Measurements from ENCODE around the gene NAALADL2.

NAALADL2 gene

DNA sequence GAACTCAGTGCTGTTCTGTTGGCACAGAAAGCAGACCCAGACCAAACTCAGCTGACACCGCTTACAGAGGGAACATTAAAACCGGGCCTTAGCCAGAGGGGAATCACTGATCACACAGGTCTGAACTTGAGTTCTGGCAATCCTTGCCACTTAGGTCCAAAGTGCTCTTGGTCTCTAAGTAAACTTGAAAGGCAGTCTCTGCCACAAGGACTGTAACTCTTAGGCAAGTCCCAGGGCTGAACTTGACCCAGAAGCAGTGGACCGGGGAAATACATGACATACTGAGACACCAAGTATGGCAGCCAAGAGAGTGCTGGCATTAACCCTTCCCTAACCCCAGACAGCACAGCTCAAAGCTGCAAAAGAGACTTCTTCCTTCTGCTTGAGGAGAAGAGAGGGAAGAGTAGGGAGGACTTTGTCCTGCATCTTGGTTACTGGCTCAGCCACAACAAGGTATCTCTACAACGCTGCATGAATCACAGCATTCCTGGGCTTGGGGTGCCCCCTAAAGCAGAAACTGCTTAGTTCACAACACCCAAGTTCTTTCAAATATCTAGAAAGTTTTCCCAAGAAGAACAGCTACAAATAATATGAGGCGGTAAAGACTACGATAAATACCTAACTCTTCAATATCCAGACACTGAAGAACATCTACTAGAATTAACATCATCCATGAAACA, 32.5 kb downstream of the NAALADL2 start:
- DNase-seq, result no peak

DNA sequence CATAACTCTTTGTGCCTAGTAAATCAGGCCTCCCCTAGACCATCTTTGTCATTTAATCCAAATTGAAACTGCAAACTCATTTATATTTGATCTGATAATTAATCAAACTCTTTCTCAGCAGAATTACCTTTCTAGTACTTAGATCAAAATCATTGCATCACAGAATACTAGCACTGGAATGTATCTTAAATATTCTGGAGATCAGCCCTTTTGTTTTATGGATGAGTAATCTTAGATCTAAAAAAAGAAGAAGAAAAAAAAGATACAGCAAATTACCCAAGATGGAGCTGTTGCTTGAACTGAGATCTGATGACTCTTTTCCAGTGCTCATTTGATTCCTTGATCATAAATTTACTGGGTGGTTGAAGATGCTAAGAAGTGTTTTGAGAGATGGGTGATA, 47.9 kb downstream of the NAALADL2 start:
- DNase-seq, result no peak

DNA sequence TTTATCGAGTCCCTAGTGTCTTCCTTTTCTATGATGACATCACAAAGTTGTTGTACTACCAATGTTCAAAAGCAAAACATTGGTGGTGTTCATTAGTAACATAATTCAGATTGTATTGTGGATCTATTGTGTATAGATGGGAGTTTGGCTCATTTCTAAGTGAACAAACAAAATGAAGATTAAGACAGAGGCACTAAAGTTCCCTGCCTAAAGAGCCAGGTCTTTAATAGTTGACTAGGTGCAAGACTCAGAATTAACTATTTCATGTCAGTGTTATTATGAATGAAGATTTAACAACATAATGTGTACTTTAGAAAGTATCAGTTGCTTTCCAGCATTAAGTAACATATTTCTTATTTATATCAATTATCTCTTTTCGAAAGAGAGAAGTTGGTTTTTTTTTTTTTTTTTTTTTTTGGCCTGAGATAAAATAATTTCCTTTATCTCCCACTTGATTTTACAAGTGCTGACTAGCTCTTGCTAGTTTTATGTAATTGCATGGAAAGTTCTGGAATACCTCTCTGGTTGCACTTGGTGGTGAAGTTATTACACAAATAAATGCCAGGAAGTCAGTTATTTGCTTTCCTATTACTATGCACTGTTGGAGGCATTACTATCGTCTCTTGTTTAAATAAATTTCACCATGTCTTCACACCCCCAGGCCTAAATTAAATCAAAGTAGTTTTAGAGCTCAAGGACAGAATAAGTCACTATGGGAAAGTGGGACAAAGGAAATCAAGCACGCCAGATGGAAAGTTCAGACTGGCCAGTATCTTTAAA, 48.7 kb downstream of the NAALADL2 start:
- DNase-seq, result no peak

DNA sequence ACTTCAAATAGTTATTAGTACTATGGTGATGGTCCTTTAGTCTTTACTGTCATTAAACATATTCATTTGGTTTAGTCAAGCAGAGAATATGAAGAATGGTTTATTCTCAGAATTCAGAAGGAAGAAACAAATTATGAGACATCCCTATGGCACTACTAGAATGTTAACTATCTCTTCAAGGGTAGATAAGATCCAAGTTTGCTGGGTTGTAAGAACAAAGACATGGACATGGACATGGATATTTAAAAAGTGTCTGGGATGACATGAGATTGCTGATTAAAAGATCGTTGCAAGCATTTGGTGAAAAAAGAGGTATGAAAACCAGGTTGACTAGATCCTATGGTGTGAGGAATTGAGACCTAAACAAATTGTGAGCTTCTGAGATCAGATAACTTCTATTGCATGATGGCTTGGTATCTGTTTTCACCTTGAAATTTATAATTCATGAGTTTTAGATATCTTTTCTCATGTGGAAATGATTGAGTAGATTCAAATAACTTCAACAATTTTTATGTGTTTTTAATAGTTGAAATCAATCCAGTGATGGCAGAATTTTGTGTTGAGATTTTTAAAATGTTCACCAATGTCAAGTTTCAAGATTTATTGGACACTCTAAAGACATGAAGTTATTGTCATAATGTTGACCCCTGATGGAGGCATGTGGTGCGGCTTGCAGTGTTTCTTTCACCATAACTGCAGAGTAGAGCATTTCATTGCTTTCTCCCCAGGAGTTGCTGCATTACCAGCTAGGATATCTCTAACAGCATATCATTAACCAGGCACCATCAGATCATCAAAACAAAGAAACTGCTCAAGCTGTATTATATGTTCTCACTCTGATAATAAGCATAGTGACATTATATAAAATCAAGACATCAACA, 72.6 kb downstream of the NAALADL2 start:
- no peak for DNase-seq

DNA sequence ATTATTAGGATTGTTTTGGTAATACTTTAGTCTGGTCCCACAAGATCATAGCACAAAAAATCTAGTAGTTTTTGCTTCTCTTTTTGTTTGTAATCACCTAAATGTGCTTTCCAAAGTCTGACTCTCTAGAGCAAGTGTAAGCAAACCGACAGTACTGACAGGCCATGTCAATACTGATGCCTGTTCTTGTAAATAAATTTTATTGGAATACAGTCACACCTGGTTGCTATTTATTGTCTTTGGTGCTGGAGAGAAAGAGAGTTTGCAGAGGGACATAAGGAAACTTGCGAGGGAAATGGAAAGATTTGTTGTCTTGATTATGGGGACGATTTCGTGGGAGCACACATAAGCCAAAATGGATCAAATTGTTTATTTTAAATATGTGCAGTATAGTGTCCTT, 77.5 kb downstream of the NAALADL2 start:
- no peak for DNase-seq

DNA sequence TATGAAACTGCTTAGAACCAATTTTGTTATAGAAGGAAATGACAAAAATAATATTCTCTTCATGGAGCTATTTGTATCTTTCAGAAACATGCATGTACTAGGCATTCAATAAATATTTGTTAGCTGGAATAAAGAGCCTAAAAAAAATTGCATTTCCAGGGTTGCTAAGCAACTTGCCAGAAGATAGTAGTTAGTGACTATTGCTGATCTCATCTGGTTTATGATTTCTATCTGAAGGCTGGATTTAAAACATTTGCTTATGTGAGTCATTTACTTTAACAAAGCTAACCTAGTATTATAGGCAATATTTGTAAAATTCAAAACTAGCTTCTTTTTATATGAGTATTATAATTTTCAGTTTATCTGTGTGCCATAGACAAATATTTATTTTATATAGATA, 78.3 kb downstream of the NAALADL2 start:
- no peak for DNase-seq

DNA sequence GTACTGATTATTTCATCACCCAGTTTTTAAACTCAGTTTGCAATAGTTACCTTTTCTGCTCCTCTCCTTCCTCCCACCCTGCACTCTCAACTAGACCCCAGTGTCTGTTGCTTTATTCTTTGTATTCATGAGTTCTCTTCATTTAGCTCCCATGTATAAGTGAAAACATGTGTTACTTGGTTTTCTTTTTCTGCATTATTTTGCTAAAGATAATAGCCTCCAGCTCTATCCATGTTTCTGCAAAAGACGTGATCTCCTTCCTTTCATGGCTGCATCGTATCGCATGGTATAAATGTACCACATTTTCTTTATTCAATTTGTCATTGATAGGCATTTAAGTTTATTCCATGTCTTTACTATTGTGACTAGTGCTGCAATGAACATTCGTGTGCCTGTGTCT, 79.0 kb downstream of the NAALADL2 start:
- no peak for DNase-seq

DNA sequence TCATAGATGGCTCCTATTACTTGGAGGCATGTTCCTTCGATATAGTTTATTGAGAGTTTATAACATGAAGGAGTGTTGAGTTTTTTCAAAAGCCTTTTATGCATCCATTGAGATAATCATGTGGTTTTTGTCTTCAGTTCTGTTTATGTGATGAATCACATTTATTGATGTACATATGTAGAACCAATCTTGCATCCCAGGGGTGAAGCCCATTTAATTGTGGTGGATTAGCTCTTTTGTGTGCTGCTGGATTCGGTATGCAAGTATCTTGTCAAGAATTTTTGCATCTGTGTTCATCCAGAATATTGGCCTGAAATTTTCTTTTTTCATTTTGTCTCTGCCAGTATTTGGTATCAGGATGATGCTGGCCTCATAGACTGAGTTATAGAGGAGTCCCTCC, 81.0 kb downstream of the NAALADL2 start:
- no peak for DNase-seq

DNA sequence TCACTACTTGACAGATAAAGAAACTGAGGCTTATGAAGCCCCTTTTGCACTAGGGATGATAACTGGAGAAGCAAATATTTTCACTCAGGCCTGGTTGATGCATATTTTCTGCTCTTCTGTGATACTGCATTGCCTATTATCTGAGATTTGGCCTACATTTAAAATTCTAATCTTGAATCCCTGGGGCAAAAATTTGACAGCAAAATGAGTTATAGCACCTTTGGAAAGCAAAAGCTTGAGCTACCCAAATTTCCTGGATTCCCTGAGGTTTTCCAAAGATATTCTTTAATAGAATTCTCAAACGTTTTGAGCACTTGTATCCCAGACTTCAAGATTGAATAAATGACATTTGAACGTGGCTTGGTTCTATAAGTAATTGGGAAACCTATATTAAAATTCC, 86.1 kb downstream of the NAALADL2 start:
- no peak for DNase-seq

DNA sequence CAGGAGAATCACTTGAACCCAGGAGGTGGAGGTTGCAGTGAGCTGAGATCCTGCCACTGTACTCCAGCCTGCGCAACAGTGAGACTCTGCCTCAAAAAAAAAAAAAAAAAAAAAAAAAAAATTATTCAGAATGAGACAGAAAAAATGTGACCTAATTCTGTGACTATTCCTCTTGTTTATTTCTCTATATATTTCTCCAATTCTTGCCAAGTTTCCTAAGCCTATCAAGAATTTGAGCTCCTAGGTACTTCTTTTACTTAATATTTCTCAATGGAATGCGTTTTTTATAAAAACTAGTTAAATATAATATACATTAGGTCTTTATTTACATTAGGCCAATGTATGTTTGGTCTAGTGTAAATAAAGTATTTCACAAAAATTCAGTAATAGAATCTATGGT, 86.8 kb downstream of the NAALADL2 start:
- DNase-seq, result no peak

DNA sequence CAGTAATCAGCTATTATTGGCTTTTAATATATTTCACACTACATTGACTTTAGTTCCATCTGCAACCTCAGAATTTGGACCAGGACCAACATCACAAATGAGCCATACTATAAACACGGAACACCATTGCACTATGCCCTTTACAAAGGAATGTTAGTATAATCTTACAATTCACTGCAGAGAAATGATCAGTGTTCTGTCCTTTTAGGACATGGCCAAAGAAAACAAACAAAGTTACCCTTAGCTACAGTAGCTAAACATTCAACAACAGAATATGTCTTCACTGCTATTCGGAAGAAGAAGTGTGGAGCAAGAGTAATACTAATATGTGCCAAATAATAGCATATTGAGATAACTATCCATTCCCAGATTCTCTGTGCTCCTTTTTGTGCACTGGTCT, 90.4 kb downstream of the NAALADL2 start:
- DNase-seq, result no peak

DNA sequence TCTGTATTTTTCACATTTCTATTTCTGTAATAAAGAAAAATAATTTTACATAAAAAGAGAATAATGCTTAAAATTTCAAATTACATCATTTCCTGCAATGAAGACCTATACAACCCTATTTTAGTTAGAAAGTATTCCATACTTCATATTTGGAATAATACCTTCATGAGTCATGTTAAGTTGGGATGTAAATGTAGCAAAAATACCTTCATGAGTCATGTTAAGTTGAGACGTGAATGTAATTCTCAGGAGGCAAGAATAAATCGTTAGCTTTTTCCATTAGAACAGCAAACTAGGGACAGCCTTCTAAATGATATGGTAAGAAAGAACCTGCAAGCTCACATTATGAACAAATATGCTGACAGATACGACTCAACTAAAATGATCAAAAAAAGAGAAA, 91.9 kb downstream of the NAALADL2 start:
- no peak for DNase-seq

DNA sequence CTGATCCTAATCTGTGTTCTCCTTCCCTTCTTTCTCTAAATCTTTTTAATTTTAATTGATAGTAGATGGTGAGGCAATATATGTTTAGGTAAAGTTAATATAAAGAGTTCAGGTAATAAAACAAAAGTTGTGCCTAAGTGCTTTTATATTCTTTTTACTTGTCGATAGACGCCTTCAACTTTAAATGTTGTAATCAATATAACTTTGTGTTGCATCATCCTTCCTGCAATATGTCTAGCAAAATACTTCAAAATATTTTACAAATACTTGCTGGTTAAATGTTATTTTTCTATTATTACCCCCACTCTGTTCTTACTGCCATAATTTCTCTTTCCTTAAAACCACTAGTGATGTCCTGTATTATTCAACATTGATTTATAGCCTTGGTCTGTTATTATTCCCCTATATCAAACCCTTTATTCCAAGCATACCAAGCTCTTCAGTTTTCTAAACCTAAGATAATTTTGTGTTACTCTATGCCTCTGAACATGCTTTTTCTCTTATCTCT, 92.4 kb downstream of the NAALADL2 start:
- DNase-seq, result no peak

DNA sequence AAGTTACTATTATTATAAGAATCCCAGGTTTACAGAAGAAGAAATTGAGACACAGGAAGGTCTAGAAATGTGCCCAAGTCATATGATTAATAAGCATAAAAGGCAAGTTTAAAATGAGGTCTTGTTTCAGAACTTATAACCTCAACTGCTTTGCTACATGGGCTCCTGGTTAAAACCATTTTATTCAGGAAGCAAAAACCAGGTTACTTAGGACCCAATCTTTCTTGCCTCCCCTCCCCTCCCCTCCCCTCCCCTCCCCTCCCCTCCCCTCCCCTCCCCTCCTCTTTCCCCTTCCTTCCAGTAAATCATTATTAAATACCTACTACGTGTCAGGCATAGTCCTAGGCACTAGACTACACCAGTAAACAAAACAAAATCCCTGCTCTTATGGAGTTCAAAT, 93.9 kb downstream of the NAALADL2 start:
- no peak for DNase-seq

DNA sequence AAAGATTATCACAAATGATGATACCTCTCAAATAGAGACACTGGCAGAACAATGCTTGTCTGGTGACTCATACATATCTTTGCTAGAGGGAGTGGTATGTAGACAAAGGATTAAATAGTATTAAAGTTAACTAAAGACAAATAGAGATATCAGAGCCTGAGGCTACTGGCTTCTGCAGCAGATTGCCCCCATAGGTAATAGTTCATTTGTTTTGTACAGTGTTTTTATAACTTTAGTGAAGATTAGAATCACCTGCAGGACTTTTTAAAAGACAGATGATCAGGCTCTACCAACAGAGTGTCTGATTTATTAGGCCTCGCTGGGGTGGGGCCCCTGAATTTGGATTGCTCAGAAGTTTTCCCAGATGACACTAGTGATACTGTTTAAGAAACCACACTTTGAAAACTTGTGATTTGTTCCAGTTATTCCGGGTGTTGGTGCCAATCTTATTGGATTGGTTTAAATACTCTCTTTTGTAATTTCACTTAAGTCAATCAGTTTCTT, 96.4 kb downstream of the NAALADL2 start:
- no peak for DNase-seq

DNA sequence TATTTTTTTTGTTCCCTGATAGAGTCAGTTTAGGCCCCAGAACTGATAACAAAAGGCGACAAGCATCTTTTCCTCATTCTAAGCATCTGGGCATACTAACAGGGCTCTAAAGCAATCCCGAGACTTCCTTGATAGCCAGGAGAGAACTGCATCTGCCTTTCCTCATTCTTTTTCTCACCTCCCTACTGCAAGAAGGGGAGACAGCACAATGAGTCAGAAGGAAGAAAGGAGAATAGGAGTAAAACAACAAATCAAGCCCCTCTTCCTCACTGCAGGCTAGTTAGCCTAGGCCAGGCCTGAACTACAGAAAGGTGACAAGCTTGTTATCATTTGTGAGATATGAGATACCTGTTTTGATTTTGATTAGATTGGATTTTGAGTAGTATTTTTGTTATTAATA, 97.9 kb downstream of the NAALADL2 start:
- DNase-seq, result no peak

DNA sequence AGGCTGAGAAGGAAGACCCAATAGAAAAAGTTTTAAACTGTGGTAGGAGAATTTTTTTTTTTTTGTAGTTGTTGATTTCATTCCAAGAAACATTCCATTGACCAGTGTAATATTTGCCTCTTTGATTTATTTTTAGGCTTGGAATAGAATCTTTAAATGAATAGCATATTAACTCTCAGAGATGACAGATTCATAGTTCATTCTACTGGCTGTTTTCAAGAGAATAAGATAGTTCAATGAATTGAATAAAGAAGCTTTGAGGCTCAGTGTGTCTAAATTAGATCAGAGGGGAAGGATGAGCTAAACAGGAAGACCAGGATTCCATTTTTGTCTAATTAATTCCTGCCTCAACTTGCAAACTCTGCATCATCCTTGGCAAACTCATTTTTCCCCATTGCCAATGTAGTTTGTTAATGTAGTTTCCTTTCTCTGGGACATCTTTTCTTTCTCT, 98.4 kb downstream of the NAALADL2 start:
- no peak for DNase-seq

DNA sequence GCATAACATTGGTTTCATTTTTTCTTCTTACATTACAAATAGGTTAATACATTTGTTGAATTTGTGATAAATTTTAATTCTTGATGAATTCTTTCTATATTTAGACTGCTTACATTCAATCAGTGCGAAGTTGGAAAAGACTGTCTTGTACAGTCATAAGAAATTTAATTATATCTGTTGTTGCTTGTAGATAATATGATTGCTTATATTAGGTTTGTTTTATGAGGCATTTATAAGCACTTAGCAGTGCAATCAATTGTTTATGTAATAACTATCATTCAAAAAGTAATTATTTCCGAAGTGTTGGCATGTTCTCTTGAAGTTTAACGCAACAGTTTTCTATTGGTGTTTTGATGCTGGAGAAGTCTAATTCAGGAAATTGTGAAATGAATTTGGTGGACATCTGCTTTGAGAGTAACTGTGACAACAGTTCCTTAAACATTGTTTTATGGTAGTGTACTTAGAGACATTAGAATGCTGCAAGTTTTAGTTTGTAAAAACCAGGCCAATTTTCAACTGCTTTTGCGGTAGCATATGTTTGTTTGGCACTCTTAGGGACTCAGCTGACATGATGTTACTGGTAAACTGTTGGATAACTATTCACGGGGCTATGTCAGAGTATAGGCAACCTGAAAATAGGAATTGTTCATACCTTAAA, 99.7 kb downstream of the NAALADL2 start:
- DNase-seq, result no peak

DNA sequence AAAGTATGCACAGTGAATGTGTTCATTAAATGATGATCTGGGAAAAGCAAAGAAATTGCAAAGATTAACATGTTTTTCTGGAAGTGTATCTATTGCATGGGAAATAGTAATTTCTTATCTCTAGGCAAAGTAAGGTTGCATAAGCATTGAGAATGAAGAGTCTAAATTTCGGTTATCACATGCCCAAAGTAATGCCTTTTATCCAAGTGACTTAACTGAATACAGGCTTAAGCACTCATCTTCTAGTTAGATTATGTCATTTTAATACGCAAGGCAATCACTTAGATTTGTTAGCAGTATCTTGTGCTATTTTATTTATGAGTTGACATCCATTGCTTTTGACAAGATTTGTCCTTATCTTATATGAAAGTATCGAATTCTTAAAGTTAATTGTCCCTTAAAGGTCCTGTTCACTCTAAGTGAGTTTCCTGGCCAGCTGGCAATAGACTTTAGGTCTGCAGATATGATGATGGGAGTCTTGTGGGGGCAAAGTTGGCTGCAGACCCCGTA, 100.5 kb downstream of the NAALADL2 start:
- DNase-seq, result no peak

DNA sequence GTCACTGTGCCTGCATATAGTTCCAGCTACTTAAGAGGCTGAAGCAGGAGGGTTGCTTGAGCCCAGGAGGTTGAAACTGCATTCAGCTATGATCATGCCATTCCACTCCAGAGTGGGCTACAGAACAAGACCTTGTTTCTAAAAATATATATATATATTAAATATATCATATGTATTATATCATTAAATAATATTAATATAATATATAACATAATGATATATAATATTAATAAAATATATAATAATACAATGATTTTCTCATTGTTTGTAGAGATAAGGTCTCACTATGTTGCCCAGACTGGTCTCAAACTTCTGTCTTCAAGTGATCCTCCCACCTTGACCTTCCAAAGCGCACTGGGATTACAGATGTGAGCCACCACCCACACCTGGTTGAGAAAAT, 101.8 kb downstream of the NAALADL2 start:
- DNase-seq, result no peak

DNA sequence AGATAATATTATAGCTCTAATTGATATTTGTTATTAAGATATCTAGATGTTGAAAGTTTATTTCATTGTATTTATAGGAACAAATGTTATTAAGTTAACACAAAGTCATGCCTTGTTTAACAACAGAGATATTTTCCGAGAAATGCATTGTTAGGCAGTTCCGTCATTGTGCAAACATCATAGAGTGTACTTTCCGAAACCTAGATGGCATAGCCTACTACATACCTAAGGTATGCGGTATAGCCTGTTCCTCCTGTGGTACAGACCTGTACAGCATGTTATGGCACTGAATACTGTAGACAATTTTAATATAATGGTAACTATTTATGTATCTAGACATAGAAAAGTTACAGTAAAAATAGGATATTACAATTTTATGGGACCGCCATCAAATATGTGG, 114.3 kb downstream of the NAALADL2 start:
- DNase-seq, result no peak

DNA sequence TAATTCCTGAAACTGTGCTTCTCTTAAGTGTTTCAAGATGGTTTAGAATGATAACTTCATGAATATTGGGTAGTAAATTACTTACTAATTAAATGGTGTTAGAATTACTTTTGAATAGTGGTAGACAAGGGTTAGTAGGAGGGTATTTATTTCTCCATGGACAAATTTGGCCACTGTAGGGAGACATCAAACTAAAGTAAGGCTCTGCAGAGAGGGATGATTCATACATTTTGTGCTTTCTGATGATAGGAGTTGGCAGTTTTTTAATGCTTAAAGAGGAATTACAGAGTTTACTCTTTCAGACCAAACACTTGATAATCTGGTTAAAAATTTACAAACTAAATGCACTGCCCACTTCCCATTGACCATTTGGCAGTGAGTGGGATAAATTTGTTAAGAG, 127.6 kb downstream of the NAALADL2 start:
- no peak for DNase-seq

DNA sequence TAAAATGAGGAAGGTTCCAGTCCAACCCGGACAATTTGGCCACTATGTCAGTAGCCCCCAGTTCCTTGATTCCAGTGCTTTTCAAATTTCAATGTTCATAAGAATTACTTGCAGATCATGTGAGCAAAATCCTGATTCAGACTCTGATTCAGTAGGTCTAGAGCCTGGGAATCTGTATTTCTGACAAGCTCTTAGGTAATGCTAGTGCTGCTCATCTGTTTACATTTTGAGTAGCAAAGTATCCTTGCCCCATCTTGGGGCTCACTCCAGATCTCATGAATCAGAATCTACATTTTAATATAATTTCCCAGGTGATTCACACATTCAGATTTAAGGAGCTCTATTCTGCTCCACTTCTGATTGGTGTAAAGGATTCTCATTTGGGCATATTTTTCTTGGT, 142.0 kb downstream of the NAALADL2 start:
- DNase-seq, result no peak

Measured in NCI-H1694 treated with DMSO at 0.1 percent for 48 hours (cell line).